ENCODE results near the gene JMY. TPM values are rescaled to one million over a fixed set of nuclear protein-coding genes. Genes with fewer than 3 reads are reported as not detected.
A peak's percentile ranks its signal among the peaks of the same experiment; 100 is the strongest.

Gene JMY
- total RNA-seq, 1 experiment from 2014 or later: 15.2 TPM

DNA sequence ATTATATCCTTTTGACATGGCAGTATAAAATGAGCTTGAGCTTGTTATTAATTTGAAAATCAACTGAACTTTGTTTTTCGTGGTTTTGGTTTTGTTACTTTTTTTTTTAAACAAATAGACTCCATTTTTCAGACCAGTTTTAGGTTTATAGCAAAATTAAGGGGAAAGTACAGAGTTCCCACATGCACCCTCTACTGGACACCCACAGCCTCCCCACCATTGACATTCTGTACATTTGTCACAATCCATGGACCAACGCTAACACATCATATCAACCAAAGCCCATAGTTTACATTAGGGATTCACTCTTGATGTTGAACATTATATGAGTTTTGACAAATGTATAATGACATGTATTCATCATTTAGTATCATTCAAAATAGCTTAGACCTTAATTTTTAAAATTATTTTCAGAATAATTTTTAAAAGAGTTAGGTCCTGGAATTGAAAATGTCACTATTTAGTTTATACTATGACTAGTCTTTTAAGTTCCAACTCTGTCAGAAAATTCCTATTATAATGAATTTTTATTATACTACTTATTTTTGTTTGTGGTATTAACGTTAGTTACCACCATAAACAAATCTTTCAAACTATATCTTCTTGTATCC is 35.3 kb upstream of the JMY start:
- H3K36me3 Mint-ChIP-seq (ENCODE audit: insufficient read depth in 1 of 3, low read depth in 3 of 3): no peaks in the 10 kb centered on the region
- no peak overlapping the region for H2BK12ac ChIP-seq (ENCODE audit: insufficient read length, low read depth, low read length)
- no peaks in the 10 kb centered on the region for H3K23me2 ChIP-seq (ENCODE audit: insufficient read length, low read depth, low read length, poor library complexity, severe bottlenecking)
- no peaks in the 10 kb centered on the region for H4K20me1 ChIP-seq (ENCODE audit: control insufficient read depth, insufficient read depth, insufficient read length)
- no peak overlapping the region for H3K18ac ChIP-seq (ENCODE audit: insufficient read length, low read depth, low read length)
- no peaks in the 10 kb centered on the region for H3K79me2 ChIP-seq (ENCODE audit: insufficient read depth, low read length)
- no peaks in the 10 kb centered on the region for H3K4me1 ChIP-seq (ENCODE audit: insufficient read depth, low read length)
- no peaks in the 10 kb centered on the region for H3K9me3 ChIP-seq (ENCODE audit: control insufficient read depth, low read depth, low read length)
- TF ChIP-seq, protein P1, sequence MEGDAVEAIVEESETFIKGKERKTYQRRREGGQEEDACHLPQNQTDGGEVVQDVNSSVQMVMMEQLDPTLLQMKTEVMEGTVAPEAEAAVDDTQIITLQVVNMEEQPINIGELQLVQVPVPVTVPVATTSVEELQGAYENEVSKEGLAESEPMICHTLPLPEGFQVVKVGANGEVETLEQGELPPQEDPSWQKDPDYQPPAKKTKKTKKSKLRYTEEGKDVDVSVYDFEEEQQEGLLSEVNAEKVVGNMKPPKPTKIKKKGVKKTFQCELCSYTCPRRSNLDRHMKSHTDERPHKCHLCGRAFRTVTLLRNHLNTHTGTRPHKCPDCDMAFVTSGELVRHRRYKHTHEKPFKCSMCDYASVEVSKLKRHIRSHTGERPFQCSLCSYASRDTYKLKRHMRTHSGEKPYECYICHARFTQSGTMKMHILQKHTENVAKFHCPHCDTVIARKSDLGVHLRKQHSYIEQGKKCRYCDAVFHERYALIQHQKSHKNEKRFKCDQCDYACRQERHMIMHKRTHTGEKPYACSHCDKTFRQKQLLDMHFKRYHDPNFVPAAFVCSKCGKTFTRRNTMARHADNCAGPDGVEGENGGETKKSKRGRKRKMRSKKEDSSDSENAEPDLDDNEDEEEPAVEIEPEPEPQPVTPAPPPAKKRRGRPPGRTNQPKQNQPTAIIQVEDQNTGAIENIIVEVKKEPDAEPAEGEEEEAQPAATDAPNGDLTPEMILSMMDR (conservative IDR thresholded peaks at IDR 0.05): peak; percentile 54
- no peak overlapping the region for H3K14ac ChIP-seq (ENCODE audit: insufficient read depth, low read length)
- peaks cover 6 to 7% of the 10 kb centered on the region in 2 experiments; a peak in 3 of 4 replicates for H3K4me1 Mint-ChIP-seq
- no peak overlapping the region for H2BK15ac ChIP-seq (ENCODE audit: low read depth, low read length)
- no peak overlapping the region for H2BK120ac ChIP-seq (ENCODE audit: low read depth, low read length, poor library complexity, severe bottlenecking)
- WGBS (ENCODE audit: extremely low coverage, insufficient read length, low lambda C conversion rate): no CpG with 5 or more reads among the region's 3 CpGs
- no peaks in the 10 kb centered on the region for H3K27me3 Mint-ChIP-seq (ENCODE audit: low read depth)
- no peak overlapping the region for H3K27ac ChIP-seq (ENCODE audit: insufficient read length, low read depth, low read length)
- H3K4me2 ChIP-seq (ENCODE audit: insufficient read depth, insufficient read length, low read length): no peak overlapping the region
- no peak overlapping the region for H4K8ac ChIP-seq (replicated peaks; ENCODE audit: insufficient read length, low read depth, low read length)
- H3K79me1 ChIP-seq (ENCODE audit: insufficient read depth, low read depth, low read length, poor library complexity, severe bottlenecking): no peaks in the 10 kb centered on the region
- no peak overlapping the region for H3K23ac ChIP-seq (ENCODE audit: insufficient read length, low read depth, low read length)
- no peak overlapping the region for H2BK20ac ChIP-seq (ENCODE audit: low read depth, low read length, poor library complexity, severe bottlenecking)
- no peak overlapping the region for H3K4me3 Mint-ChIP-seq
- H3K9me3 Mint-ChIP-seq: no peaks in the 10 kb centered on the region
- no peak overlapping the region for H2AFZ ChIP-seq (ENCODE audit: low read length)
- no peak overlapping the region for H3K4ac ChIP-seq (ENCODE audit: low read depth, low read length)
- no peak for DNase-seq
- H3K56ac ChIP-seq (ENCODE audit: insufficient read length, low read depth, low read length): no peak overlapping the region
- no peak overlapping the region for H3K9ac ChIP-seq (ENCODE audit: extremely low read depth, insufficient read length, low read length)
- H3T11ph ChIP-seq (ENCODE audit: low read length): no peak overlapping the region
- H3K27ac Mint-ChIP-seq: no peak overlapping the region
- H4K91ac ChIP-seq (ENCODE audit: insufficient read length, low read depth, low read length): no peak overlapping the region
- no peak overlapping the region for H4K5ac ChIP-seq (ENCODE audit: insufficient read length, low read depth, low read length)
- no peak overlapping the region for H2BK5ac ChIP-seq (ENCODE audit: insufficient read length, low read length)
- H2AK5ac ChIP-seq (ENCODE audit: insufficient read length, low read length): no peak overlapping the region
- H3K27me3 ChIP-seq (ENCODE audit: insufficient read depth, low read length): no peaks in the 10 kb centered on the region
